Ovary (tissue), 9 donors: ENCODE measurements around the gene EIF4EBP3. TPM values are rescaled to one million over a fixed set of nuclear protein-coding genes. Genes with fewer than 3 reads are reported as not detected.

Source experiments
- DNase-seq, 5 donors: peaks; one replicate each; pipeline ENCODE4 v3.0.0-alpha.2; 2019 to 2020
- H3K27ac ChIP-seq, 2 donors: fragments of 200-600 bp; one replicate each; pipeline versions ENCODE4 v1.5.1 to v1.8.0; 2019 to 2022
- H3K27me3 ChIP-seq: fragments of 200-600 bp; one replicate; pipeline ENCODE4 v1.8.0; 2022
- H3K36me3 ChIP-seq: fragments of 200-600 bp; sonication (generic); one replicate; pipeline ENCODE4 v1.5.1; 2019
- H3K4me1 ChIP-seq: one replicate; pipeline ENCODE4 v1.8.1; 2013; ENCODE audit warnings: mild to moderate bottlenecking, moderate library complexity; ENCODE audit not compliant: insufficient read depth
- H3K4me3 ChIP-seq: fragments of 200-600 bp; sonication (generic); one replicate; pipeline ENCODE4 v1.5.1; 2017
- H3K9me3 ChIP-seq, 2 donors: fragments of 200-600 bp in 1 of 2; sonication (generic) in 1 of 2; one replicate each; pipeline versions ENCODE4 v1.5.1 to v1.8.1; 2013 to 2019; ENCODE audit warnings: mild to moderate bottlenecking in 1 of 2, moderate library complexity in 1 of 2
- CTCF ChIP-seq, 3 donors: fragments of 450-650 bp in 2 of 3; fragments of 200-600 bp in 1 of 3; IDR thresholded peaks; one replicate each; pipeline versions ENCODE4 v1.5.1 to v1.8.0; 2016 to 2022; ENCODE audit warnings: antibody characterized with exemption in 3 of 3, mild to moderate bottlenecking in 1 of 3
- EP300 ChIP-seq: sonication (generic); formaldehyde crosslinking; IDR thresholded peaks from one replicate; pipeline ENCODE4 v1.6.1; 2017; ENCODE audit warnings: antibody characterized with exemption
- POLR2A ChIP-seq: fragments of 450-650 bp; IDR thresholded peaks from one replicate; pipeline ENCODE4 v1.6.1; 2017; ENCODE audit warnings: antibody characterized with exemption, mild to moderate bottlenecking, moderate library complexity
- WGBS, 3 donors: extraction: QIAGEN DNeasy Blood & Tissue Kit in 1 of 3; methylation state at CpG; one replicate each; pipeline versions ENCODE4 v1.1.5 to v1.1.7; 2013 to 2017; 5-methylcytosine and 5-hydroxymethylcytosine counted together
- intact Hi-C, 4 donors: fragments of 100-400 bp; cut with DNase I; formaldehyde crosslinking; loops; one replicate each; pipeline versions ENCODE4 v1.11.0 to v1.15.1; 2022 to 2023
- polyA plus RNA-seq, 2 donors: library from polyadenylated mRNA; stranded (reverse); fragments of 200-250 nt in 1 of 2; fragments of 350-450 nt in 1 of 2; fragmentation: Illumina TruSeq in 1 of 2; extraction: RNeasy Lipid Tissue Mini Kit (QIAGEN cat#74804) in 1 of 2; gene quantifications; one replicate each; pipeline ENCODE4 v1.2.3, GENCODE V29; 2013 to 2014
- total RNA-seq, 7 donors: library from RNA; depleted of rRNA in 2 of 7; stranded (reverse); fragments of >200 nt in 2 of 7; fragmentation: NEBNext Ultra II Directional in 3 of 7; extraction: Animal tissue kit (Norgen Biotek cat#: 25700) in 3 of 7; gene quantifications; one replicate each; pipeline versions ENCODE4 v1.1.0 to v1.2.4, GENCODE V29; 2016 to 2023
- donor health status: DM: no; HTN: no; CAD: no; lungs with moderate emphysema.
- donor health status: DM: no; HTN: no; CAD: no.
- donor health status: Bipolar disorder and iron deficiency.
- donor health status: DM: yes; HTN: yes; CAD: no.
- donor health status: DM: no; HTN: no; CAD: no.
- donor health status: DM: yes; HTN: yes; CAD: no.

EIF4EBP3 gene
- total and polyA plus RNA-seq, 9 donors: 8.6 to 30.2 (median 17.8) TPM

DNA sequence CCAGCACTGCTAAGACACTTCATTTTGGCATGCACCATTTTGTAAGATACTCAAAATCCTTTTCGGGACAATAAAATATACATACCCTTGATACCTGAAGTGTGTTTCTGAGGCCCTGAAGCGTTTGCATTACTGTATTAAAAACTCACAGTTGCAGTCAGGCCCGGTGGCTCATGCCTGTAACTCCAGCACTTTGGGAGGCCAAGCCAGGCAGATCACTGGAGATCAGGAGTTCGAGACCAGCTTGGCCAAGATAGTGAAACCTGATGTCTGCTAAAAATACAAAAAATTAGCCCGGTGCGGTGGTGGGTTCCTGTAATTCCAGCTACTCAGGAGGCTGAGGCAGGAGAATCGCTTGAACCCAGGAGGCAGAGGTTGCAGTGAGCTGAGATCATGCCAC lies 2.5 kb upstream of the EIF4EBP3 start:
- H3K27ac ChIP-seq: no peak overlapping the region

GRCh38 chr5:140545606-140546005 lies 1.9 kb upstream of the EIF4EBP3 start:
- WGBS, 3 donors: 96 to 98% (median 97%) methylated on average over 10 of the region's 10 CpGs
- DNase-seq: no peak
- Histone ChIP-seq H3K36me3 (no peaks in the 10 kb centered on the region), H3K4me3 (no peak overlapping the region), H3K27me3 (no peaks in the 10 kb centered on the region), H3K4me1 (peaks cover 15% of the 10 kb centered on the region), H3K27ac (no peak overlapping the region), H3K9me3 (no peaks in the 10 kb centered on the region)
- intact Hi-C loops: loop anchor here in 2 of 4 donors (5.0 kb wide), 3 partner anchors 97 to 143 kb away; partner anchors contain the start of genes ANKHD1 (in 1 of the 2), IK (in 1 of the 2) and NDUFA2 (in 1 of the 2)
- TF ChIP-seq CTCF (IDR thresholded peaks at IDR 0.05) (no peak), EP300 (no peak), POLR2A (no peak)

More for the DNA sequence above, 2.5 kb upstream of the EIF4EBP3 start:
- Histone ChIP-seq H3K9me3 (no peaks in the 10 kb centered on the region), H3K4me1 (peaks cover 15% of the 10 kb centered on the region), H3K36me3 (no peaks in the 10 kb centered on the region), H3K4me3 (no peak overlapping the region), H3K27me3 (no peaks in the 10 kb centered on the region)
- TF ChIP-seq EP300 (no peak), POLR2A (no peak), CTCF (IDR thresholded peaks at IDR 0.05) (no peak)
- 96 to 98% (median 97%) methylated on average over 7 of the region's 7 CpGs for WGBS, 3 donors
- intact Hi-C loops: loop anchor here in 2 of 4 donors (5.0 kb wide), 3 partner anchors 97 to 143 kb away; partner anchors contain the start of genes ANKHD1 (in 1 of the 2), IK (in 1 of the 2) and NDUFA2 (in 1 of the 2)
- no peak for DNase-seq

DNA sequence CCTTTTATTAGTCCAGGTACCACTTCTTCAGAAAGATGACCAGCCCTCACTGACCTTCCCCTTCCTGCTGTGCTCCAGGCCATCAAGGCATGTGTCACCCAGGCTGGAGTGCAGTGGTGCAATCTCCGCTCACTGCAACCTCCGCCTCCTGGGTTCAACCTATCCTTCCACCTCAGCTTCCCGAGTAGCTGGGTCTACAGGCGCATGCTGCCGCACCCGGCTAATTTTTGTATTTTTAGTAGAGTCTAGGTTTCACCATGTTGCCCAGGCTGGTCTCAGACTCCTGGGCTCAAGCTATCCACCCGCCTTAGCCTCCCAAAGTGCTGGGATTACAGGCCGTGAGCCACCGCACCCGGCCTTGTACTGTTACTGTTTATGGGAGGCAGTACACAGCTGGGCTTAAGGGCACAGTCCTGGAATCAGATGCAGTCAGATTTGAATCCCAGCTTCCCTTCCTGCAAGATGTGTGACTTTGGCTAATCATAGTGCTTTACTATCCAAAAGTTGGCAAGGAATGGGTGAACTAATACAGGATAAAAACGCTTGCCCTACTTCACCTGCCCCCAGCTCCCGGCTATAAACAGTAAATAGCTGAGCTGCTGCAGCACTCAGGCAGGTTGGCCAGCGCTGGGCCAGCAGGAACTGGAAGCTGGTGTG lies 483 bp upstream of the EIF4EBP3 start:
- DNase-seq: peak in 1 of 5 donors; percentile 50
- Histone ChIP-seq H3K4me3 (peak overlapping the region; percentile 48), H3K27ac (peak overlapping the region; percentile 91 to 96), H3K4me1 (peaks cover 15% of the 10 kb centered on the region), H3K27me3 (no peaks in the 10 kb centered on the region), H3K9me3 (no peaks in the 10 kb centered on the region), H3K36me3 (no peaks in the 10 kb centered on the region)
- intact Hi-C loops: loop anchor here in 2 of 4 donors (5.0 kb wide), 3 partner anchors 95 to 145 kb away; partner anchors contain the start of genes ANKHD1 (in 1 of the 2), IK (in 1 of the 2) and NDUFA2 (in 1 of the 2)
- no peak for TF ChIP-seq CTCF (IDR thresholded peaks at IDR 0.05)
- TF ChIP-seq EP300: no peak
- TF ChIP-seq POLR2A: no peak
- 29 to 43% (median 38%) methylated on average over 13 of the region's 13 CpGs for WGBS, 3 donors

DNA sequence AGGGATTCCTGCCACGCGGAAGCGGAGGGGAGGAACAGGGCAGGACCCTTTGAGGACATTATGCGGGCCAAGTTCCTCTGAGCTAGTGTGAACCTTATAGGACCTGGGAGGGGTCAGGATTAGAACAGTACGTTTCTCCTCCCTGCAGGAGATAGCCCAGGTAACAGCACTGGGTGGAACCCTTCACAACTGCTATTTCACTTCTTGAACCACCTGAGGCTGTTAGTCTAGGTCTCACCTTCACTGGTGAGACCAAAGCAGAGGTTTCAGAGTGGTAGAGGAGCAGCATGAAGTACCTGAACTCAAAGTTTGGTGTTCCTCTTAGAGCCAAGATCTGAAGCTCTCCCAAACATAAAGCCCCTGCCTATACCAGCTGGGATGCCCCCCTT lies 832 bp downstream of the EIF4EBP3 start:
- Histone ChIP-seq H3K36me3 (no peaks in the 10 kb centered on the region), H3K4me3 (peak overlapping the region; percentile 48), H3K4me1 (peaks cover 15% of the 10 kb centered on the region), H3K9me3 (no peaks in the 10 kb centered on the region), H3K27ac (peak overlapping the region; percentile 91 to 96), H3K27me3 (no peaks in the 10 kb centered on the region)
- TF ChIP-seq EP300: no peak
- intact Hi-C loops: loop anchor here in 2 of 4 donors (5.0 kb wide), 3 partner anchors 94 to 146 kb away; partner anchors contain the start of genes ANKHD1 (in 1 of the 2), IK (in 1 of the 2) and NDUFA2 (in 1 of the 2)
- DNase-seq: no peak
- WGBS, 3 donors: 0 to 3% (median 1%) methylated on average over 5 of the region's 5 CpGs

DNA sequence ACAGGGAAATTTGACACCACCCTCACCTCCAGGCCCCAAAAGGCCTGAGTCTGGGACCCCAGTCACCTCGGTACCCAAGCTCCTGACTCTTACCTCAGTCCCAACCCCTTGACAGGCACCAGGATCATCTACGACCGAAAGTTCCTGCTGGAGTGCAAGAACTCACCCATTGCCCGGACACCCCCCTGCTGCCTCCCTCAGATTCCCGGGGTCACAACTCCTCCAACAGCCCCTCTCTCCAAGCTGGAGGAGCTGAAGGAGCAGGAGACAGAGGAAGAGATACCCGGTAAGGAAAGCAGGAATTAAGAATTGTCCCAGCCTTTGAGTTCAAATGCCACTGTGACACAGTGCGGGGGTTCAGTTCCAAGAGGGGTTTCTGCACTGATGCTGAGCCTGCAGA lies 1.3 kb downstream of the EIF4EBP3 start:
- TF ChIP-seq CTCF (IDR thresholded peaks at IDR 0.05) (no peak), EP300 (no peak), POLR2A (no peak)
- H3K36me3 ChIP-seq: no peaks in the 10 kb centered on the region
- H3K4me1 ChIP-seq: peaks cover 15% of the 10 kb centered on the region
- WGBS, 3 donors: 77 to 86% (median 81%) methylated on average over 7 of the region's 7 CpGs
- H3K27me3 ChIP-seq: no peaks in the 10 kb centered on the region
- H3K4me3 ChIP-seq: no peak overlapping the region
- peak overlapping the region; percentile 91 to 96 for H3K27ac ChIP-seq
- no peak for DNase-seq
- H3K9me3 ChIP-seq: no peaks in the 10 kb centered on the region
- intact Hi-C loops: loop anchor here in 2 of 4 donors (5.0 kb wide), 3 partner anchors 94 to 146 kb away; partner anchors contain the start of genes ANKHD1 (in 1 of the 2), IK (in 1 of the 2) and NDUFA2 (in 1 of the 2)
